GM19397 (cell line): ENCODE measurements around the gene ARAF.

Source experiments
- ATAC-seq: cut with Tn5 transposase; IDR thresholded peaks from one replicate; pipeline ENCODE4 v1.9.1; 2021; ENCODE audit warnings: mild to moderate bottlenecking, moderate library complexity; ENCODE audit not compliant: unreplicated experiment

ARAF gene

DNA sequence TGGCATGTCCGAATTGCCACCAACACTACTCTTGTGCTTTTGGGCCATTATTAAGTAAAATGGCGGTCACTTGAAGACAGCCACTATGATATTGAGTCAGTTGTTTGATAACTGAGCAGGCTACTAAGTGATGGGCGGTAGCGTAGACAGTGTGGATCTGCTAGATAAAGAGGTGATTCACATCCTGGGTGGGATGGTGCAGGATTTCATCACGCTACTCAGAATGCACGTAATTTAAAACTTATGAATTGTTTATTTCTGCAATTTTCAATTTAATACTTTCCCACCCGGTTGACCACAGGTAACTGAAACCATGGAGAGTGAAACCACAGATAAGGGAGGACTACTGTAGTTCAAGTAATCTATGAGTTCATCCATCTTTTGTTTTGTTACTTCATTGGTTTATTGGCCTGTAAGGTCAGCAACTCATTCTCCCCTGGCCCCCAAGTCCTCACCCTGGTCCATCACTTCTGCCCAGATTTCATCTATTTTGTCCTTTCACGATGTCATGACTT, 2.9 kb downstream of the ARAF start:
- ATAC-seq = no peak

DNA sequence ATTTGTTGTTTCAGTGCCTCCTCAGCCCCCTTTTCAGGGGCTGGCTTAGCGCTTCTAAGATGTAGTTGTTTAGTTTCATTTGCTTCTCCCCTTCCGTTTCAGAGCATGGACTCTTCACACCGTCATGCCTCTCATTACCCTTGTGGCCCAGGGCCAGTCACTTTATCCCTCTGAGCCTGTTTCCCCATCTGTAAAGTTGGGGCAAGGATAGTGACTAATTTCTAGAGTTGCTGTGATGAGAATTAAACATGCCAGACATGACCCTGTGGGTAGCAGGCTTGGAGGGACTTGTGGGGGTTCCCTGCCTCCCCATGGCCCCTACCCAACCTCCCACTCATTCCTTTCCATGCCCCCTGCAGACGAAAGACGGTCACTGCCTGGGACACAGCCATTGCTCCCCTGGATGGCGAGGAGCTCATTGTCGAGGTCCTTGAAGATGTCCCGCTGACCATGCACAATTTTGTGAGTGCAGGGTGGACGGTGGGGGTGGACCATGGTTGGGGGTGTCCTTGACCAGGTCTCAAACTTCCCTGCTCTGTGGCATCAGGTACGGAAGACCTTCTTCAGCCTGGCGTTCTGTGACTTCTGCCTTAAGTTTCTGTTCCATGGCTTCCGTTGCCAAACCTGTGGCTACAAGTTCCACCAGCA, 3.6 kb downstream of the ARAF start:
- ATAC-seq = no peak

DNA sequence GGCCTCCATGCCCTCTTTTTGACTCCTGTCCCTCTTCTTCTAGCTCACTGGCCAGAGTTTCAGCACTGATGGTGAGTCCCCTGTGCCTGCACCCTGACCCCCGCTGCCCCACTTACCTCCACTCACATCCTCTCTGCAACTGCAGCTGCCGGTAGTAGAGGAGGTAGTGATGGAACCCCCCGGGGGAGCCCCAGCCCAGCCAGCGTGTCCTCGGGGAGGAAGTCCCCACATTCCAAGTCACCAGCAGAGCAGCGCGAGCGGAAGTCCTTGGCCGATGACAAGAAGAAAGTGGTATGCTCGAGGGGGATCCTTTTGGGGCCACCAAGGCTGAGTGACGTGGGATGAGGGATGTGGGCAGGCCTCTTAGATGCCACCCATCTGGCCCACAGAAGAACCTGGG, 5.8 kb downstream of the ARAF start:
- ATAC-seq = no peak

DNA sequence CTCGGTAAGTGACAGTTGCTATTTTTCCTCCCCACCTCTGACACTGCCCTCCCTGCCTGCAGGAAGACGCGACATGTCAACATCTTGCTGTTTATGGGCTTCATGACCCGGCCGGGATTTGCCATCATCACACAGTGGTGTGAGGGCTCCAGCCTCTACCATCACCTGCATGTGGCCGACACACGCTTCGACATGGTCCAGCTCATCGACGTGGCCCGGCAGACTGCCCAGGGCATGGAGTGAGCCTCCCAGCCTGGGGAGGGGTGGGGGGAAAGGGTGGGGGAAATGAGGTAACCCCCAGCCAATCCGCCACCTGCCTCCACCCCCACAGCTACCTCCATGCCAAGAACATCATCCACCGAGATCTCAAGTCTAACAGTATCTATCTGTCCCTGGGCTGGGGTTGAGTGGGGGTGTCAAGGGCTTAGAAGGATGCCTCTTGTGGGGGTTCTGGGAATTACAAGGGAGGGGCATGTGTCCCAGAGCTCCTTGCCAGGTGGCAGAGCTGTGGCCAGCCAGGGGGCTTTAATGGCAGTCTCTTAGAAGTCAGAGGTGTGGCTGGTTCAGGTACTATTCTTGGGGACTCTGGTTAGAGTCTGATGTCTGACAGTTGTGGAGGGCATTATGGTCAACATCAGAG, 7.8 kb downstream of the ARAF start:
- ATAC-seq = no peak

DNA sequence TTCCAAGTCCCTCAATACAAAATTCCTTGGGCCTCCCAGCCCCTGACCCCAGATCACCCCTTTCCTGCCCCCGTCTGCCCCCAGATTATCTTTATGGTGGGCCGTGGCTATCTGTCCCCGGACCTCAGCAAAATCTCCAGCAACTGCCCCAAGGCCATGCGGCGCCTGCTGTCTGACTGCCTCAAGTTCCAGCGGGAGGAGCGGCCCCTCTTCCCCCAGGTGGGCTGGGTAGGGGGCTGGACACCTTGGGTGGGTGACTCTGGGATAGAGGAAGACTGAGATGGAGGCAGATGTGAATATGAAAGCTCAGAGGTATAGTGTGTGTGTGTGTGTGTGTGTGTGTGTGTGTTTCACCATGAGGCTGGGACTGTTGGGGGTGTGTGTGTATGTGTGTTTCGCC, 9.8 kb downstream of the ARAF start:
- no peak for ATAC-seq

DNA sequence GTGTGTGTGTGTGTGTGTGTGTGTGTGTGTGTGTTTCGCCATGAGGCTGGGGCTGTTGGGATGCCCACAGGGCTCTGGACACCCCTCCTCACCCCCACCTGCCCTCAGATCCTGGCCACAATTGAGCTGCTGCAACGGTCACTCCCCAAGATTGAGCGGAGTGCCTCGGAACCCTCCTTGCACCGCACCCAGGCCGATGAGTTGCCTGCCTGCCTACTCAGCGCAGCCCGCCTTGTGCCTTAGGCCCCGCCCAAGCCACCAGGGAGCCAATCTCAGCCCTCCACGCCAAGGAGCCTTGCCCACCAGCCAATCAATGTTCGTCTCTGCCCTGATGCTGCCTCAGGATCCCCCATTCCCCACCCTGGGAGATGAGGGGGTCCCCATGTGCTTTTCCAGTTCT, 10.2 kb downstream of the ARAF start:
- ATAC-seq = no peak

DNA sequence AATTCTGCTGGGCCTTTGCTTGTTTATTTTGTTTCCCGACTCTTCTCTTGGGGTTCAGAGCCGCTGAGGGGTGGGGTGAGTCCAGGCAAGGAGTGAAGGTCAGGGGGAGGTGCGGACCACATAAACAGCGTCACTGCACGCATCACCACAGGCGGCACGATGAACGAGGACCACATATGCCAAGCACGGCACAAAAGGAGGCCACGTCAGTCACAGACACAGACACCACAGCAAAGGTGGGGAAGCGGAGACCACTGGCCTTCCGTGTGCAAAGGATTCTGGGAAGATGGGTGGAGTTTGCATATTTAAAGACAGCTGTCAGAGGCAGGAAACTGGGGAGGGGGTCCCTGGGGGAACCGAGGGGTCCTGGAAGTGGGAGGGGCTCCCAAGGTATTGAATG, 10.9 kb downstream of the ARAF start:
- no peak for ATAC-seq

DNA sequence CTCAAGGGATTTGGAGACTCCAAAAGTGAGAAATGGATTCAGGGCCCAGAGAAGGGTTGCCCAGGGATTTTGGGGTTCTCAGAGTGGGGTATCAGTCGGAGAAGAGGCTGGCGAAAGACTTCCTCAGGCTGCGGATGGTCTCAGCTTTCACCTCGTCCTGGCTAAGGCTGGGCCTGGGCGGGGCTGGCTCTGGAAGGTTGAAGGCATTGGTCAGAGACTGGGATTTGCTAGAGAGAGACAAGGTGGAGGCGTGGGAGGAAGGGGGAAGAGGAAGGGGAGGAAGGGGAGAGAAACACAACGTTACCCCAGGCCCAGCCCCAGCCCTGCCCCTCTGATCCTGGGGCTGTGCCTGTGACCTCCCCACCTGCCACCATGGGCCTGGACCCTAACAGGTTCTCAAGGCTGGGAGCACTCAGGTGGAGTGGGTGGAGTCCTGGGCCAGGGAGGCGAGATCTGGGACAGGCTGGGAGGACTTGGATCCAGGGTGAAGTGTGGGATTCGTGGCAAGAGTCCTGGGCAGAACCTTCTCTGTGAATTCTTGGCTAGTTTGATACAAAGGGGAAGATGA, 11.9 kb downstream of the ARAF start:
- ATAC-seq = no peak

DNA sequence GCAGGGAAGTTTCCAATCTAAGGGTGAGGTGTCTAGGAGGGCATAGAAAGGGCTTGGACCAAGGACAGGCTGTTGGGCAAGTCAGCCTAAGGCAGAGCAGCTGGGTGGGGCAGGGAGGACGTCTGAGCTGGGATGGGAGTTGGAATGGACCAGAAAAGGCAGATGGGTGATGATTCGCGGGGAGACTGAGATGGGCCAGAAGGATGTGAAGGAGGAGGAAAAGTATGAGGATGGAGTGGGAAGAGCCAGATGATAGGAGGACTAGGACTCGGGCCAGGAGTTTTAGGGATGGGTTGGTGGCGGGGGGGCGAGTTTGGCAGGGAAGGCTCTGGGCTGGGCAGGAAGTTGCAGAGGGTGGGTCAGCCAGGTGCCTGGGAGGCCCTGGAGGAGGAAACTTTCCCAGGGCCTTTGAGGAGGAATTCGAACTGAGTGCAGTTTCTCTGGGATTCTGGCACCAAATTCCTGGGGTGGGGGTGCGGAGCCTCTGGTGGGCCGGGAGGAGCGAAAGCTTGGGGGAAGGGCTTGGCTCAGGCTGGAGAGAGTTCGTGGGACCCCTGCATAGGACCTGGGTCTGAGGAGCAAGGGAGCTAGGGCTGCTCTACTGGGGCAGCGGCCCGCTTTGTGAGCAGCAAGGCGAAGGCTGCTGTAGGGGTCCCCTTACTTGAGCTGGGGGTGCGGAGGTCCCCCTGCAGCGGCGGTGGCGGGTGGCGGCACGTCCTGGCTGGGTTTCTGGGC, 12.5 kb downstream of the ARAF start:
- no peak for ATAC-seq

DNA sequence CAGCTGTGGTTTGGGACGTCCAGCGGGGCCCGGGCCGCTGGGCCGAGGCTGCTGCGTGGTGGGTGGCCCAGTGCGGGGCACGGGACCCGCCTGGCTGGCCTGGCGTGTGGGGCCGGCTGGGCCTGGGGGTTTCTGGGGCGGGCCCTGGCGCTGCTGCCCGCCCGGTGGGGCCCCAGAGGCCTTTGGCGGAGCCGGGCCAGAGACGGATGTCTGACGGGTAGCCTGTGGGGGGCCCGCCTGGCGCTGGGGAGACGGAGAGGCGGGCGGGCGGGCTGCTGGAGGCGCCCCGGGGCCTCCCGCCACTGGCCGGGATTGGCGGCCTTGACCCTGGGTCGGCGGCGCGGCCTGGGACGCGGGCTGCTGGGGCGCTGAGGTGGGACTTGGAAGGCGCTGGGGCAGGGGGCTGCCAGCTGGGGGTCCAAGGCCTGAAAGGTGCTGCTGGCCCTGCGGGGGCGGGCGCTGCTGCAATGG, 13.1 kb downstream of the ARAF start:
- no peak for ATAC-seq

DNA sequence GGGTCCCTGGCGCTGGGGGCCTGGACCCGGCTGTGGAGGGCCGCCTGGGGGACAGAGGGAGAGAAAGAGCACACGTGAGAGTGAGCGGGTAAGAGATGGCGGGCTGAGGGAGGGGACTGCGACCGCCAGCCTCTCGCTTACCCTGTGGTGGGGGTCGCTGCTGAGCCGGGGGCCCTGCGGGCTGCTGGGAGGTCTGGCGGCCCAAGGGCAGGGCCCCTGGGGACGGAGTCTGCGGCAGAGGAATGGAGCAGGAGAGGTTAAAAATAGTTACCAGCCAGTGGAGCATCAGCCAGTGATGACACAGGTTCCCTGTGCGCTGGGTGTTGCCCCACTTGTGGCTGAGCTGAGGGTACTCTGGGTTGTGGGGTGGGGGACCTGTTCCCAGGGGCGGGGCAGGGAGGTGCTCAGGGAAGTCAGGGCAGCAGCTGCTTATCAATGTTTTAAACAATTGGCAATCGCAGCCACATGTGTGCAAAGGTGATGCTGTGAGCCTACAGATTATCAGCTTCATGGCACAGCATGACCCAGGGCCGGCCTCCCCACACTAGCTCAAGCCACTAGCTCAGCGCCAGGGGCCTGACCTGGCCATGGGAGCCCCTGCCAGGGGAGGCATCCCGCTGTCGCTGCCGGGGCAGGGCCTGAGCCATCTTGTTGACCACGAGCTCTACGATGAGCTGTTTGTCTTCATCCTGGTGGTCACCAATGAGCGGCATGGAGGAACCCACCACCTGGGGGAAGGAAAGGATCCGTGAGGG, 13.7 kb downstream of the ARAF start:
- no peak for ATAC-seq

DNA sequence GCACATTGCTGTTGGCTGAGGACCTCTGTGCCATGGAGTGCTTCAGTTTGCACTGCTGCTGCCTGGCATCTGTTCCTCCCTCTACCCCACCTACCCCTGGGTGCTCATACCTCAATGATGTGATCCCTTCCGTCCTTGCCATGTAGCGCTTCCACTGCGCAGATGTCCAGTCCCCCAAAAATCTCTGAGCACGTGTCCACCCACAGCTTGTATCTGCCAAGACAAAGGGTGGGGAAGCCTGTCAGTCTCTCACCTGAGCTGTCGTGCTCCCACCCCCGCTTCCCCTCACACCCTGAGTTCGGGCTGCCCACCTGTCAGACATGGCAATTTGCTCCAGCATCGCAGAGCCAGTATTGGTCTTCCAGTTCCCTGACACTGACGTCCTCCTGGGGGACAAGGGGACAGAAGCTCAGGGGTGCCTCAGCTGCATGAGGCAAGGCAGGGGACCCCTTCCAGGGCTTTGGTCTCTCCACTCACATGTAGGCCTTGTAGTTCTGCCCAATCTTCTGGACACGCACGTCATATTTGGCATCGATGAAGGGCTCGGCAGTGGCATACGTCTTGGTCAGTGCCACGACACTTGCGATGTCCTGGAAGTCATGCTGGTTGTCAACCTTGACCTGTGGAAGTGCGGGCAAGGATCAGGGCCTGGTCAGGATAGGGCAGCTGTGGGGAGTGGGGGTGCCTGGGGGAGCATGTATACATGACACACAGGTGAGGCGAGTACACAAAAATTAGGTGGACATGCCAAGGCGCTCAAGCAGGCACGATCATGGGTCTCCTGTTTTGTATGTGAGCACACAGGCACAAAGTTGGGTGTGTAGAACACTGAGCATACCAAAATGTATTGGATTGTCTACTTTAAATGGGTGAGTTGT, 15.3 kb downstream of the ARAF start:
- ATAC-seq = no peak

DNA sequence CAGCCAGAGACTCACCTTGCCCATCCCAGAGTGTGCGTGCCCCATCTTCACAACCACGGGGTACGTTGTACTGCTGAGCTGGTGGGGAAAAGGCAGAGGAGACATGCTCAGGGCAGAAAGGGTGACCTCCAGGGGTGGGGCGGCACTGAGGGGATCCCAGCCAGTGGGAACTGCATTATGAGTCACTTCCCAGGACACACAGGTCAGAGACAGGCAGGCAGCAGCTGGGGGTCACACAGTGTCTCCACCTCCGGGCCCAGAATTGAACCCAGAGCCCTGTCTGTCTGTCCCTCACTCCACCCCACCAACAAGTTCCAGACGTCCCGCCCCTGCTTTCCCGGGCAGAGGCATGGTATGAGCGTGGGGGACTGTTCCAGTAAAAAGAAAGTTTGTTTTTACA, 16.4 kb downstream of the ARAF start:
- ATAC-seq = no peak

DNA sequence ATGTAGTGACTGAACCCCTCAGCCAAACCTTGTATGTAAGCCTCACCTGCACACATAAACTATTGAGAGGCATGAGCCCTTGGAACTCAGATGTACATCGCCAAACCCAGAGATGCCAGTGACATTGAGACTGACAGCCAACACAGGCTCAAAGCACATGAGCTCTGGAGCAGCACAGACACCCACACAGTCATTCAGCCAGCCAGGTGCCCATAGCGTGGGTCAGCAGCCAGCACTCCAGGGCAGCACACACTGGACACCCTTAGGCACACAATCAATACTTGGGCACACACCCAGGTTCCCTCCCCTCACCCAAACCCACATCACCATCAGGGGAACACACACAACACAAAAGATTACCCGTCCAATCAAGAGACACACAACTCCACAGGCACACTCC, 16.9 kb downstream of the ARAF start:
- no peak for ATAC-seq

DNA sequence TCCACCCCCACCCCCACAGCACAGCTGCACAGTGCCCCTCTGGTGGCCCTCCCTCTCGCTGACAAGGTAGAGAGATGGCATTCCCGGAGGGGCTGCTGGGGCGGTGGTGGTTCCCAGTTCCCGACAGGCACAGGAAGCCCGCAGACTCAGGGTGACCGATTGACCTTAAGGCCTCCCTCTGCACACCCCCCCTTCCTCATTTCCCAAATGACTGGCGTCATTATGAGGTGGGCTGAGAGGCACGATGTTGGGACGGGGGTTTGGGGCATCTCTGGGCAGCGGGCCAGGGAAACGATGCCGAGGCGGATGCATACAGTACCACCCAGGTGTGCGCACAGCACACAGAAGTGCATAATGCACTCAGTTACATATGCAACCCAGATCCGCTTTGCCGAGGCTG, 17.7 kb downstream of the ARAF start:
- no peak for ATAC-seq

DNA sequence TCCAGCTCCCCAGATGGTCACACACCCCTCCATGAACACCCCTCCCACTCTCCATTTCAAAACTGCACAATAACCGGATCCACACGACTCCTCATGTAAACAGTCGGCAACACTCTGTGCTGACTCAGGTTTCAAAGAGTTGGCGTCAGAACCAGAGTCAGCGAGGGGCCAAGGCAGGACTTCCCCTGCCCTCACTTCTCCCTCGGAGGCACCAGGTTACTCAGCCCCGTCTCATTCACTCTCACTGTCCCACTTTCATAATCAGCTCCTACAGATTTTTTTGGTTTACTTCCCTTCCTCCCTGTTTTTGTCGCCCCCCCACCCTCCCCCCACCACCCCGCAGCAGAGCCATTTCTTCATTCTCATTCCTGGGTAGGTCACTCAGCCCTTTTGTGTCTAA, 18.5 kb downstream of the ARAF start:
- no peak for ATAC-seq

DNA sequence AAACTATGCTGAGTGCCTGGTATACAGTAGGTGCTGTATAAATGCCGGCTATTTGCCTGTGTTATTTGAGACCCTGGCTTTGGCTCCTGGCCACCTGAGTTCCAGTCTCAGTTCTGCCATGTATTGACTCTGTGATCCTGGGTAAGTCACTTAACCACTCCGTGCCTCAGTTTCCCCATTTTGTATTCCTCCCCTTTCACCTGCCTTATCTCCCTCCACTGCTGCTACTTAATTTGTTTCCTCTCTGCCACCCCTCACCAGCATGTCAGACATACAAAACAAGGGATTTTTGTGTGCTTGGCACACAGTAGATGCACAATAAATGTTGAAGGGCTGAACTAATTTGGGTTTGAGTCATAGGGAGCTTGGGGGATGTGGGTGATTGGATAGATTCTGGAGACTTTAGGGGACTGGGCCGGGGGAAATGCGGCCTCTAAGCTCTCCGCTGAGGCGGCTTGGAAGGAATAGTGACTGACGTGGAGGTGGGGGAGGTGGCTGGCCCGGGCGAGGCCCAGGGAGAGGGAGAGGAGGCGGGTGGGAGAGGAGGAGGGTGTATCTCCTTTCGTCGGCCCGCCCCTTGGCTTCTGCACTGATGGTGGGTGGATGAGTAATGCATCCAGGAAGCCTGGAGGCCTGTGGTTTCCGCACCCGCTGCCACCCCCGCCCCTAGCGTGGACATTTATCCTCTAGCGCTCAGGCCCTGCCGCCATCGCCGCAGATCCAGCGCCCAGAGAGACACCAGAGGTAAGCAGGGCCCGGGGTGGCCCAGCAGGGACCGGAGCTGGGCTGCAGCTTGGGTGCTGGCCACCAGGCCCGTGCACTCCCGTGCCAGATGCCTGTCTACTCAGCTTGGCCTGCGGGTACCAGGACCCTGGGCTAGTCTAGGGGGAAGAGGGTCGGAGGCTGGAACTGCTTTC, 21.0 kb downstream of the ARAF start, which contains the start of gene TIMP1:
TIMP1 (plus strand) TSS at position 706 of the 917 bp plus-strand sequence. CDS start 980 bp downstream, outside the sequence.
- ATAC-seq = peak; percentile 94

DNA sequence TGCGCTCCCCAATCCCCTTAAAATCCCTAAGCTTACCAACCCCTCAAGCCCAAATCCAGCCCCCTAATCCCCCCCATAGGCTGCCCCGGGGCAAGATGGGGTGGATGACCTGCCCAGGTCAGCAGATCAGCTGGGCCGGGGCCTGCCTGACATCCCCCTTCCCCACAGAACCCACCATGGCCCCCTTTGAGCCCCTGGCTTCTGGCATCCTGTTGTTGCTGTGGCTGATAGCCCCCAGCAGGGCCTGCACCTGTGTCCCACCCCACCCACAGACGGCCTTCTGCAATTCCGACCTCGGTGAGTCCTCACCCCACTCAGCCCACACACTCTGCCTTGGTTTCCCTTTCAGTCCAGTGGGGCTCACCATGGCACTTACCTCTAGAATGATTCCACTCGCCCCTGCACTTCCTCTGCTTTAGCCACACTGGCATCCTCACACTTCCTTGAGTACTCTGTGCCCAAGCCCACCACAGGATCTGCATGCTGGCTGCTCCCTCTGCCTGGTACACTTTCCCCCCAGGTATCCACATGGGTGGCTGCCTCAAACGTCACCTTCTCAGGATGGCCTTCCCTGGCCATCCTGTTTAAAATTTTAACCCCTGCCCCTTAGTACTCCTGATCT, 22.3 kb downstream of the ARAF start:
- ATAC-seq = no peak
